Measurements from ENCODE around the gene GATD1. TPM values are rescaled to one million over a fixed set of nuclear protein-coding genes. Genes with fewer than 3 reads are reported as not detected.
A peak's percentile ranks its signal among the peaks of the same experiment; 100 is the strongest.

Gene GATD1
- total and polyA plus RNA-seq, 9 of the 15 experiments (the other 6 are each of a cell fraction or from before 2014, with no cell fraction given), result 2.8 to 144 (median 36.9) TPM

- no TSS peak for BruUV-seq (replicated peaks)
- peaks cover 31% of the 10 kb centered on the region; the same call in 1 of the 3 replicates for H3K36me3 ChIP-seq (ENCODE audit: control insufficient read depth, insufficient read depth, low read length)
- ChIA-PET POLR2A (interaction anchor here (0.5 to 0.7 kb wide), 2 partner anchors 8 to 34 kb away, joined by 3 to 5 read pairs; no protein-coding TSS in a partner anchor), CTCF (ENCODE audit: low intra/inter-chr PET ratio) (no interaction called here)
- in situ Hi-C loops (cut with MboI) (no loop called here), intact Hi-C loops (cut with micrococcal nuclease) (loop anchor here (10.0 kb wide), 1 partner anchor 228 kb away; the partner anchor contains the start of genes LMNTD2 and RASSF7)
- ATAC-seq (no peak), FAIRE-seq (no peak), DNase-seq (ENCODE audit: extremely low read depth in 1 of 4, low spot score in 3 of 4) (no peak)
- no peak overlapping the region for H2AFZ ChIP-seq (ENCODE audit: low read depth, low read length)
- no peak overlapping the region for H3K4me3 ChIP-seq
- peaks cover 3% of the 10 kb centered on the region for H3K9me1 ChIP-seq (ENCODE audit: control insufficient read depth, insufficient read depth, low read length)
- peaks cover 23% of the 10 kb centered on the region for H3K79me2 ChIP-seq (ENCODE audit: control insufficient read depth, insufficient read depth, low read length)
- no peaks in the 10 kb centered on the region for H4K20me1 ChIP-seq (replicated peaks; ENCODE audit: control insufficient read depth, insufficient read depth, low read length)
- no CpG with 5 or more reads among the region's 15 CpGs for WGBS (ENCODE audit: insufficient coverage, low coverage, missing lambda C conversion rate)
- no peak overlapping the region for H3K9ac ChIP-seq (ENCODE audit: insufficient read depth in 1 of 2, low read depth in 2 of 2, low read length in 2 of 2)
- no peak for TF ChIP-seq XRCC4 (IDR thresholded peaks at IDR 0.05; ENCODE audit: extremely low read depth, insufficient read depth, insufficient read length)
- peak; percentile 40; the same call in 1 of the 2 replicates for TF ChIP-seq POLR2G (IDR thresholded peaks at IDR 0.05; ENCODE audit: low read depth, low read length)
- no peaks in the 10 kb centered on the region for H3K9me3 ChIP-seq (replicated peaks; ENCODE audit: control insufficient read depth, insufficient read depth, low read depth, low read length)
- H3K27me3 ChIP-seq (ENCODE audit: control insufficient read depth in 2 of 2, insufficient read depth in 2 of 2, low read length in 2 of 2), result no peaks in the 10 kb centered on the region
- no peak overlapping the region for H3K27ac ChIP-seq (ENCODE audit: extremely low read depth, low read depth, low read length)
- peaks cover 7 to 89% of the 10 kb centered on the region in 2 experiments for H3K4me1 ChIP-seq (replicated peaks in 1 of 2; ENCODE audit: control insufficient read depth in 2 of 2, insufficient read depth in 2 of 2, low read length in 2 of 2)
- H3K4me2 ChIP-seq (ENCODE audit: insufficient read depth, low read length), result no peak overlapping the region
These were observed 15.2 kb upstream of the GATD1 start for GRCh38 chr11:792535-792821.

- Histone ChIP-seq H3K36me3 (ENCODE audit: control insufficient read depth, insufficient read depth, low read length) (peaks cover 31% of the 10 kb centered on the region; the same call in 1 of the 3 replicates), H3K4me1 (replicated peaks in 1 of 2; ENCODE audit: control insufficient read depth in 2 of 2, insufficient read depth in 2 of 2, low read length in 2 of 2) (peaks cover 7 to 89% of the 10 kb centered on the region in 2 experiments), H3K79me2 (ENCODE audit: control insufficient read depth, insufficient read depth, low read length) (peaks cover 17% of the 10 kb centered on the region), H3K4me2 (ENCODE audit: insufficient read depth, low read length) (no peak overlapping the region), H3K4me3 (no peak overlapping the region), H3K27ac (ENCODE audit: extremely low read depth, low read depth, low read length) (no peak overlapping the region), H3K9me1 (ENCODE audit: control insufficient read depth, insufficient read depth, low read length) (peaks cover 3% of the 10 kb centered on the region), H4K20me1 (replicated peaks; ENCODE audit: control insufficient read depth, insufficient read depth, low read length) (no peaks in the 10 kb centered on the region), H3K9me3 (replicated peaks; ENCODE audit: control insufficient read depth, insufficient read depth, low read depth, low read length) (no peaks in the 10 kb centered on the region), H3K27me3 (ENCODE audit: control insufficient read depth in 2 of 2, insufficient read depth in 2 of 2, low read length in 2 of 2) (no peaks in the 10 kb centered on the region), H2AFZ (ENCODE audit: low read depth, low read length) (no peak overlapping the region), H3K9ac (ENCODE audit: insufficient read depth in 1 of 2, low read depth in 2 of 2, low read length in 2 of 2) (no peak overlapping the region; a peak in 1 of 4 replicates)
- BruUV-seq (replicated peaks), result no TSS peak
- 92% methylated on average over 33 of the region's 49 CpGs for WGBS (ENCODE audit: insufficient coverage, low coverage, missing lambda C conversion rate)
- FAIRE-seq (no peak), ATAC-seq (no peak), DNase-seq (ENCODE audit: extremely low read depth in 1 of 4, low spot score in 3 of 4) (no peak)
- intact Hi-C loops (cut with micrococcal nuclease), result loop anchor here (10.0 kb wide), 1 partner anchor 227 kb away; the partner anchor contains the start of genes LMNTD2 and RASSF7
- CTCF ChIA-PET (ENCODE audit: low intra/inter-chr PET ratio), result no interaction called here
- TF ChIP-seq TEAD1 (CRISPR knock-in tag; IDR thresholded peaks at IDR 0.05) (no peak), FOS (IDR thresholded peaks at IDR 0.05; ENCODE audit: extremely low read depth, insufficient read length) (no peak), ZBTB33 (CRISPR knock-in tag; IDR thresholded peaks at IDR 0.05) (peak; percentile 47; the same call in 1 of the 2 replicates), HDAC2 (IDR thresholded peaks at IDR 0.05) (no peak), ZNF511 (CRISPR knock-in tag; IDR thresholded peaks at IDR 0.05) (no peak), POLR2G (IDR thresholded peaks at IDR 0.05; ENCODE audit: low read depth, low read length) (peak; percentile 54)
- in situ Hi-C loops (cut with MboI), result no loop called here
- POLR2A ChIA-PET, result interaction anchor here (0.7 to 0.9 kb wide), 2 partner anchors 9 to 21 kb away, joined by 4 to 5 read pairs; no protein-coding TSS in a partner anchor
These were observed 14.6 kb upstream of the GATD1 start for GRCh38 chr11:791658-792534.

Measured in K562 (cell line).